ENCODE results near the gene LHPP.

The LHPP gene

DNA sequence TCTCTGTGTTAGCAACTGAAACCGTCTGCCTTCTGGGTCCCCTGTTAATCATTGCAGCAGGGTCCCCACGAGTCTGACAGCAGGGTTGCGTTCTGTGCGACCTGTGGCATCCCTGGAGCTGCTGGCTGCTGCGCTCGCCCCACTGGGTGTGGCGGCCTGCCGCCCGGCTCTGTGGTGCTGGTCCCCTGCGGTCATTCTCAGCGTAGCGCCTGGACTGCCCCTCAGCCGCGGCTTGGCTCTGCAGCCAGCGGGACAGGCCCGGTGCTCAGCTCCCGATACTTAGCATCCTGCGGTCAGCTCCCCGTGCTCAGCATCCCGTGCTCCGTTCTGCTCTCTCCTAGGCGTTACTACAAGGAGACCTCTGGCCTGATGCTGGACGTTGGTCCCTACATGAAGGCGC is 35.0 kb downstream of the LHPP start:
- no peak for DNase-seq (ENCODE audit: low spot score)

DNA sequence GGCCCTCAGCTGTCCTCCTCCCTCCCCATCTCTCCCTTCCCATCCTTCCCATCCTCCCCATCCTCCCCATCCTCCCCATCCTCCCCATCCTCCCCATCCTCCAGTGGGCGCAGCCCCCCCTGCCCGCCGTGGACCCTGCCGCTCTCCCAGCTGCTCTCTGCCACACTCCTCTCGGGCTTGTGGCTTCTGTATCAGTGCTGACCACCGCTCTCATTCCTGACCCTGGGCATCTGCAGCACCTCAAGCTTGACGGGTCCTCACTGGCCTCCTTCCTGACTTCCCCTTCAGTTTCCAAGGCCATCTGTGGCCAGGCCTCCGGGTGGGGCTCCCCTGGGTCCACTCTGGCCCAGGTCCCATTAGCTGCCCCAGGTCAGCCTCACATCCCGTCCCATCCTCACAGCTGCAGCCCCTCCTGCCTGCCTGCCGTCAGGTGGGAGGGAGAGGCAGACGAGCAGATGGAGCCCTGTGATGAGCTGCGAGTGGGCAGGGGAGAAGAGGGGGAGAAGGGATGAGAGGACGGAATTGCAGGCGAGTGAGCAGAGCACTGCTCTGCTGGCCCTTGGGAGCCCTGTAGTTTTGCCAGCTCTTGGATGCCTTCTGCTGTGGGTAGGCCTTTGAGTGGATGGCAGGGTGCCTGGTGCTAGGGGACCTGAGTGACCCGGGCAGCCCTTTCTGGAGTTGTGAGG is 35.7 kb downstream of the LHPP start:
- DNase-seq (ENCODE audit: low spot score) = no peak

DNA sequence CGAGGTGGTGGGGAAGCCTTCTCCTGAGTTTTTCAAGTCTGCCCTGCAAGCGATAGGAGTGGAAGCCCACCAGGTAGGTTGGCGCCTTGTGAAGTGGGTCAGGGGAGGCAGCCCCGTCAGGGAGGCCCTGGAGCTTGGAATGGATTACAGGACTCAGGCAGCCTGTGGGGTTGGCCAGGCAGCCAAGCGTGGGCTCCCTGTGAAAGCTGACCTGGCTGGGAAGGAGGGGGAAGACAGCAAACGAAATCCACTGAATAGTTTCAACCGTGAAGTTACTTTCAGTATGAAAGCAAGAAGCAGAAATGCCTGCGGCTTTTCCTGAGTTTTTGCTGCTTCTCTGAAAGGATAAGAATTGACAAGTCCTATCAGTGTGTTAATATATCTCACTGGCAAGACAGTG is 36.4 kb downstream of the LHPP start:
- no peak for DNase-seq (ENCODE audit: low spot score)

DNA sequence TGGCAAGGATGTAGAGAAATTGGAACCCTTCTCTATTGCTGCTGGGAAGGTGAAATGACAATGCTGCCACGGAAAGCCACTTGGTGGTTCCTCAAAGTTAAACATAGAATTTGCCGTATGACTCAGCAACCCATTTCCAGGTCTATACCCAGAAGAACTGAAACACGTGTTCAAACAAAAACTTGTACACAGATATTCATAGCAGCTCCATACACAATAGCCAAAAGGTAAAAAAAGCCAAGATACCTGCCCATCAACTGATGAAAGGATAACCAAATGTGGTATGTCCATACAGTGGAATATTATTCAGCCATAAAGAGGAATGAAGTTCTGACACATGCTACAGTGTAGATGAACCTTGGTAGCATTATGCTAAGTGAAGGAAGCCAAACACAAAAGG is 39.1 kb downstream of the LHPP start:
- no peak for DNase-seq (ENCODE audit: low spot score)

DNA sequence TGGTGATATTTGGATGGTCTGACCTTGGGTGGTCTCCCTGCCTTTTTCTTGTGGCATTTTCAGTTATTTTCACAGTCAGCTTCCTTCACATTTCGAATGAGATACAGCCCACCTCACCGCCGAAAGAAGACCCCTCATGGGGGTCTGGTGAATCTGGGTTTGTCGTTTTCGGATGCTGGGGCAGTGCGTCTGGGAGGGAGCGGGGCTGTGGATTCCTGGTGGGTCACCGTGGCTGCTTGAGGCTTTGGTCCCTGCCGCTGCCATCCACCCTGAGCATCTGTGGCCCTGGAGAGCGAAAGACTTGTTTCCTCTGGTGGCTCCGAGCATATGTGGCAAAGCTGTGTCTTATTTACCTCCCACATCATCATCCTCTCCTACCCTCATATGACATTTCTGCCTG is 43.1 kb downstream of the LHPP start:
- DNase-seq (ENCODE audit: low spot score) = no peak

DNA sequence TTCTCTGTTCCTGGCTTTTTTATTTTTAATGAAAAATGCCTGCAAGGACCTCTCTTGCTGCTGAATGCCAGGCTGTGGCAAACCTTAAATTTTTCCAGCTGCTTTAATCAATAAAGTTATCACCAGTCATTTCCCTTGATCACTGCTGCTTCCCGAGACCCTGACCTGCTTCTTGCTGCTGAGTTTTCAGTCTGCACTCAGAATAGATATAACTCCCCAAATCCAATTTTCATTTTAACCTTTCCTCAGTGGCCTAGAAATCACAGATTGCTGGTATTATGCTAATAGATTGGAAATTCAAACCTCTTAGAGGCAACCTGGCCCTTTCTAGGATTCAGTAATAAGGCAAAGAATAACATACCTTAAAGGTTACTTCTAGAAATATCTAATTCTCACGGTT is 43.7 kb downstream of the LHPP start:
- no peak for DNase-seq (ENCODE audit: low spot score)

DNA sequence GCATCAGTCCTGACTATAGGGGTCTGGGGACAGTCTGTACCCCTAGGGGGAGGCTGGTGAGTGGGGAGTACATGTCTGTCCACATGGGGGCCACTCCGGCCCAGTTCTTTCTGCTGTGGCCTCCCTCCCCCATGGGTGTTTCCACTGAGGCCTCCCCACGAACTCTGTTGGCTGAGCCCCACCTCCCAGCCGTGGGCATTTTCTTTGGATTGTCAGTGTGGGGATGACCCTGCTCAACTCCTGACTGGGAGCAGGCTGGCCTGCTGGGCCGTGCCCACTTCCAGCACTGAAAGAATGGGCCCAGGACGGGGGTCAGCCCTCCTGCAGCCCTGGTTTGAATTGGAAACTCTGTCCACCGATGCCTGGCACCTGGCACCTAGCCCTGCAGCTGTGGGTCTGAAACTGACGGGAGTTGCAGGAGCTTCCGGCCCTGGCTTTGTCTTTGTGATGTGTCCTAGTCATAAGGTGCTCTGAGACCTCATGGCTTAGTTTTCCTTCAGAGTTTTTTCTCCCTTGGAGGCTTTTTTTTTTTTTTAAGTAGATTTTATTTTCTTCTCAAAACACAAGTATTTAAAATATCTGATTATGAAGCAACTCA is 46.5 kb downstream of the LHPP start:
- DNase-seq (ENCODE audit: low spot score) = no peak

DNA sequence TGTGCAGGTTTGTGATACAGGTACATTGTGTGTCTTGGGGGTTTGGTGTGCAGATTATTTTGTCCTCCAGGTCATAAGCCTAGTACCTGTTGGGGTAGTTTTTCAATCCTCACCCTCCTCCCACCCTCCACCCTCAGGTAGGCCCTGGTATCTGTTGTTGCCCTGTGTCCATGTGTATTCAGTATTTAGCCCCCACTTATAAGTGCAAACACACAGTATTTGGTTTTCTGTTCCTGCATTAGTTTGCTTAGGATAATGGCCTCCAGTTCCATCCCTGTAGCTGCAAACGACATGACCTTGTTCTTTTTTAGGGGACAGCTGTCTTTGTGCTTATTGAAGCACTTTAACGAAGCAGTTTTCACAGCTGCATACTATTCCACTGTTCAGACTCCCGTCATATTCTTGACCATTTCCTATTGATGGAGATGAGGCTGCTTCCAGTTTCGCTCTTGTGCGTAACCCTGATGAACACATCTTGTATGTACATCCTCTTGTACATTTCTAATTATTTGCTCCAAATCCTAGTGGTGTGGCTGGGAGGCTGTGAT is 47.4 kb downstream of the LHPP start:
- DNase-seq (ENCODE audit: low spot score) = no peak

DNA sequence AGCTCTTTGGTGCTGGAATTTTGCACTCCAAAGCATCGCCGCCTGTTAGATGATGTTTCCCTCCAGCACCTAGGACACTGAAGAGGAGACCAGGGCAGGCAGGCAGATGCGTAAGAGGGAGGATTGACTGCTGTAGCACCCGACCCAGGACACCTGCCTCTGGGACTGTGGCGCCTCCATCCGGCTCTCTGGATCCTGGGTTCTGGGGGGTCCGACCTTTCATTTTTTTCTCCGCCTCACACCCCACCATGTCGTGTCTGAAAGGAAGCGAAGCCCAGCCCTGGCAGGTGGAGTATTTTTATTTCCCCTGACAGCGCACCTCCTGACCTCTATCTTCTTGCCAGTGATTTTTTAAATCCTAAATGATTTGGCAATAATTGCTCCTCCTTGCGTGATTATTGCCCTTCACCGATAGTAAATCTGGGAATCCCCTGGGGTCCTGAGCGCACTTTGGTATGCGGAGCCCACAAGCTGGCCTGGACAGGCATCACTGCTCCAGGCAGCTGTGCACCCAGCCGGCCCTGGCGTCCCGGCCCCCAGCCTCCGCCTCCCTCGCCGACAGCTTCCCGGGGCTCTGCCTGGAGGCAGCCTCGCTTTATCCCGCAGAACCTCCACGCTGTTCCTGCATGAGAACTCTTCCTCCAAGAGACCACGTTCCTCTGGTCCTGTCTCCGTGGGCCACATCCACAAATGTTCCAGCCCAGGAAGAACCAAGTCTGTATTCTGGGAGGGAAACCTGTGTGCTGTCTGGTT is 48.4 kb downstream of the LHPP start:
- DNase-seq (ENCODE audit: low spot score) = no peak

DNA sequence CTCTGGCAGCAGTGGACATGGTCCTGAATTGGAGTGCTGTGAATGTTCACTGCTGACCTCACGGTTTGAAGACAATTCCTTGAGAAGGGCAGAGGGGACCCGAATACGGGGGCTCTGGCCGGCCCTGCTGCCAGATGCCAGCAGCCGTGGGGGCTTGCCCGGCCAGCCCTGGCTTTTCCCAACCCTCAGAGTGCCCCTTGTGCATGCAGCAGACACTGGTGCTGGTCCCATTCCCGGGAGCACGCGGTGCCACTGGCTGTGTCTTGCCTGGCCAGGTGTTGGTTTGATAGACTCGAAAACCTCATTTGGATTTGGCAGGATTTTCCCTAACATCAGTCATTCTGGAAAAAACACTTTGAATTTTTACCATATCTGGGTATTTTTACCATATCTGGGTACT is 49.1 kb downstream of the LHPP start:
- no peak for DNase-seq (ENCODE audit: low spot score)

DNA sequence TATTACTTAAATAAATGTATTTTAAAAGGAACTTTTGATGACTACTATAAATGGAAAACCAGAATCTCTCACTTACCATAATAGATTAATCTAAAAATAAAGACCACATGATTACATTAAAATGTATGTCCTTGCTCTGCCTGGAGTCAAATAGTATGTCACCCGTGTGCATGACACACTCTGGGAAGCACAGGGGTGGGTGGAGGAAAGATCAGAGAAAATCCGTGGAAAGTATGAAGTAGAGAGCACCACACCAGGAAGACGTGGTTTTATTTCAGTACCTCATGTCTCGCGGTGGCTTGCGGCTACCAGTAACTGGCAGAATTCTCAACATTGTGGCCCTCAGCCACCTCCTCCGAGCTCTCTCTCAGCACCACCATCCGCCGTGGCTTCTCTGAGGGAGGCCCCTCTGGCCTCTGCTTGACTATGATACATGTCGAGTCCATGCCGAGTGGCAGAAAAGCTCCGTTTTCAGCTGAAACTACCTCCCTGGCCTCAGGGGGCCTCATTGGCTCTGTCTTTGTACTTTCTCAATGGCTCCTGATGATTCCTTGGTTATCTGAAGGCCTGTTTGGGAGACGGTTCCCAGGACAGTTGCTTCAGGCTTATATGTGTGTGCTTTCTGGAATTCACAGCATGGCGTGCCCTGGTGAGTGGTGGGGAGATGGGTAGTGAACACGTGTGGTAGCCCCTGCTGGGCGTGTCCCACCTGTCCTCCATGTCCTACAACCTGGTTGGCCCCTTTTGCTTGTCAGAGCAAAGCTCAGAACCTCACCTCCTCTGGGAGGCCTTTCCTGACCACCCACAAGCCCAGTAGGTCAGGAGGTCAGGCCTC is 49.8 kb downstream of the LHPP start:
- DNase-seq (ENCODE audit: low spot score) = no peak

DNA sequence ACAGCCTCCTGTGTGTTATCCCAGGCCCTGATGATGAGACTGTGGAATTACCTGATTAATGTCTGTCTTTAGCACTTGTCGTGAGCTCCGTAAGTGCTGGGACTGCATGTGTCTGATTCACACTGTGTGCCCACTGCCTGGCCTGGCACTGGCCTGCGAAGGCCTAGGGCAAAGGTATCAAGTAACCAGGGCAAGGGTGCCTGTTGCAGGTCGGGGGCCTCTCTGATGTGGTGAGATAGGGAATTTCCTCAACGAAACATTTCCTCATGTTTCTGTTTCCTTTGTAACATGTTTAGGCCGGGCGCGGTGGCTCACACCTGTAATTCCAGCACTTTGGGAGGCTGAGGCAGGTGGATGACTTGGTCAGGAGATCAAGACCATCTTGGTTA is 50.4 kb downstream of the LHPP start:
- no peak for DNase-seq (ENCODE audit: low spot score)

DNA sequence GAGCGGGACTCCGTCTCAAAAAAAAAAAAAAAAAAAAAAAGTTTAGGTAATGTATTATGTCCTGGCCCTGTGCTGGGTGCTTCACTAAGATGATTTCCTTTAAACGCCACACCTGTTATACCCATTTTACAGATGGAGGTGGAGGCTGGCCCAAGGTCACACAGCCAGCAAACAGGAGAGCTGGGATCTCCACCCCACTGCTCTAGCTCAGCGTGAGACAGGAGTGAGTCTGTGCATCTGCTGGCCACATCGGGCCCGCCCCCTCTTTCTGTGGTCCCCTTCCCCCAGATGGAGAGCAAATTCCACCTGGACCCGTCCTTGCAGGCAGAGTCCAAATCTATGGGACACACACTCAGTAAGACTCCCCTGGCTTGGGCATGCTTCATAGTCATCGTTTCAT is 51.0 kb downstream of the LHPP start:
- no peak for DNase-seq (ENCODE audit: low spot score)

DNA sequence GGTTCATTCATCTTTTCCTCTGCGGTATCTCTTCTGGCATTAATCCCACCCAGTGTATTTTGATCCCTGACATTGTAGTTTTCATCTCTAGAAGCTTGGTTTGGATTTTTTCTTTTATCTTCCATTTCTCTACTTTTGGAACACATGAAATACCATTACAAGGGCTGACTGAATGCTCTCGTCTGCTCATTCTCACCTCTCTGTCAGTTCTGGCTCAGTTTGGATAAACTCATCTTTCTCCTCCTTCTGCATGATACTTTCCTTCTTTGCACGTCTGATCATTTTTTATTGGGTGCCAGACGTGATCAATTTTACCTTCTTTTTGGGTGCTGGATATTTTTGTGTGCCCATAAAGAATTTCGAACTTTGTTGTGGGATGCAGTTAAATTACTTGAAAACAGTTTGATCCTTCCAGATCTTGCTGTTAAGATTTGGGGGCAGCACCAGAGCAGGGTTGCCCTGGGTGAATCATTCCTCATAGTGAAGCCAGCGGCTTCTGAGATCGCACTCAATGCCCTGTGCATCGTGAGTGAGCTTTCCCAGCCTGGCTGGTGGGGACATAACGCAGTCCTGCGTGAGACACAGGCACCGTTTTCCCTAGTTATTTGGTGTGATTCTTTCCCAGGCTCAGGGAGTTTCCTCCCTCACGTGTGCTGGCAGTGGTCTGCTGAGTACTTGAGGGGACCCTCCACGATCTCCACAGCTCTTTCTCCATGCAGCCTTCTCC is 53.8 kb downstream of the LHPP start:
- no peak for DNase-seq (ENCODE audit: low spot score)

DNA sequence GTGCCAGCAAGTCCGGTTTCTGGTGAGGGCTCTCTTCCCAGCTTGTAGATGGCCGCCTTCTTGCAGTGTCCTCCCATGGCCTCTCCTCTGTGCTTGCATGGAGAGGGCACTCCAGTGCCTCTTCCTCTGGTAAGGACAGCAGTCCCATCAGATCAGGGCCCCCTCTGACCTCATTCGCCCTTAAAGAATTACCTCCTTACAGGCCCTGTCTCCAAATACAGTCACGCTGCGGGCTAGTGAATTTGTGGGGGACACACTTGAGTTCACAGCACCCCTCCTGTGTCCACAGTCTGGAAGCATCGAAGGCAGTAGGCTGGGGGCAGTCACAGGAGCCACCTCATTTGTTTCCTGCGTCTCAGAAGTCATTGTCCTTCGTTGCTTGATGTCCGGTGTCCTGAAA is 54.6 kb downstream of the LHPP start:
- DNase-seq (ENCODE audit: low spot score) = no peak

DNA sequence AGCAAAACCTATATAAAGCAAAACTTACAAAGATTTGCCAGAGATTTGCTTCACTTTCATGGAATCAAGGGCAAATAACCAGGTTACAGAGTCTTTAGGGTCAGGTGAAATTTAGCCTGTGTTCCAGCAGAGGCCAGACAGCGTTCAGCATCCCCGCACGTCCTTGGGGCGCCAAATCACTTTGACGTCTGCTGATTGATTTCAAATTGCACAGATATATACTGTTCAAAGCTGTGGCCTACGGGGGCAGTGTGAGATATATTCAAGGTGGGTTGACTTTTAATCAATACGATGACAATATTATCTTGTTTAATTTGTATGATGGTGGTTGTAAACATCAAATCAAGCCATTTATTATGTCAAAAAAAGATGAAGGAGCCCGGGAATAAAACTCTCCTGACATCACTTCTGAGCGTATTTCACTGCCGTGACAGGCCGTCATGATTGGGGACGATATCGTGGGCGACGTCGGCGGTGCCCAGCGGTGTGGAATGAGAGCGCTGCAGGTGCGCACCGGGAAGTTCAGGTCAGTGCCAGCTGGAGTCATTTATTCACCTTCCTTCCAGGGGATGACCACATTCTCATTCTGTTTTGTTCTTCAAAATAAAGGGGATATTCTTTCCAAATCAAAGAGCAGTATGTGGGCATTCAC is 55.2 kb downstream of the LHPP start:
- no peak for DNase-seq (ENCODE audit: low spot score)

DNA sequence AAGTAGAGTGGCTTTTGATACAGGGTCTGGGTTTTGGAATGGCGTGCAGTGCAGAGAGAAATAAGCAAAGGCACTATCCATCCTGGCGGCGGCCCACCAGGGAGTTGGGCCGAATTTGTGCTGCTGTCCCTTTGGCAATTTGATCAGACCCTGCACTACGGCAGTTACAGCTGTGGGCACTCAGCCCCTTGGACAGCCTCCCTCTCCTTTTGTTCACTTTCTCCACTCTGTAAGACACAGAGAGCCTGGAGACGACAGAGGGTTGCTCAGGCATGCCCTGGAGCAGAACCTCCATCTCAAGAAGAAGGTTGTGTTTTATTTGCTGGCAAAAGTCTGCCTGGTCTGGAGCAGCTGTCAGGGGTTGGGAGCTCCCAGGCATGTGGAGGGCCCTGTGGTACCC is 55.8 kb downstream of the LHPP start:
- DNase-seq (ENCODE audit: low spot score) = no peak

DNA sequence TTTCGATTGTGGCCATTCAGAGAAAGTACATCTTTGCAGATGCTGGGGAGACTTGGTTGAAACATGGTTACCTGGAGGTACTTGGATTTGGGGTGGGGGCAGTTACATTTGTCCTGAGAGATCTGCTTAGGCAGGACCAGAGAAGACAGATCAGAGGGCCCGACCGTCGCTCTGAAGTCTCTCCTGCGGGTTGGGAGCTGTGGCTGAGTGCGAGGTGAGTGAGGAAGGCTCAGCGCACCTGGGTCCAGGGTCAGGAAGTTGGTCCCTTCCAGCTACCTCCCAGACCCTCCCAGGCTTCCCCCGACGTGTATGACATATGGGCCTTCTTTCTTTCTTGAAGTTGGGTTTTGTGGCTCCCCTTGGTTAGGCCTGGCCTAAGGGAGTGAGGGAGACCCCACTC is 56.3 kb downstream of the LHPP start:
- no peak for DNase-seq (ENCODE audit: low spot score)

DNA sequence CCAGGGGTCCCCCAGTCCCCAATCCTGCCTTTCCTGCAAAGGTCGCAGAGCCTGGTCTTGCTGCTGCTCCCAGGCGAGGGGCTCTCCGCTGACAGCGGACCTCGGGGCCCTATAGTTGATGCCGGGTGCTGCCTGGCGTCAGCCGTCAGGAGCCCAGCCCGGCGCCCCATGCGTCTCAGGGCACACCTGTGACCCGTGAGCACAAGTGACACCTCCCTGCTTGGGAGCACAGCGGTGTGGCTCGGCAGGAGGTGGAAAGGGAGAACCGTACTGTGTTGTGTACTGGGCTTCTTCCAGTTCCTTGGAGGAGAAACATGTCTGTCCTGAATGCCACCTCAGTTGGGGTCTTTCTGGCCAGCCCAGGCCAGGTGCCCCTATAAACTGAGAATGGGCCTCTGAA is 56.7 kb downstream of the LHPP start:
- no peak for DNase-seq (ENCODE audit: low spot score)

DNA sequence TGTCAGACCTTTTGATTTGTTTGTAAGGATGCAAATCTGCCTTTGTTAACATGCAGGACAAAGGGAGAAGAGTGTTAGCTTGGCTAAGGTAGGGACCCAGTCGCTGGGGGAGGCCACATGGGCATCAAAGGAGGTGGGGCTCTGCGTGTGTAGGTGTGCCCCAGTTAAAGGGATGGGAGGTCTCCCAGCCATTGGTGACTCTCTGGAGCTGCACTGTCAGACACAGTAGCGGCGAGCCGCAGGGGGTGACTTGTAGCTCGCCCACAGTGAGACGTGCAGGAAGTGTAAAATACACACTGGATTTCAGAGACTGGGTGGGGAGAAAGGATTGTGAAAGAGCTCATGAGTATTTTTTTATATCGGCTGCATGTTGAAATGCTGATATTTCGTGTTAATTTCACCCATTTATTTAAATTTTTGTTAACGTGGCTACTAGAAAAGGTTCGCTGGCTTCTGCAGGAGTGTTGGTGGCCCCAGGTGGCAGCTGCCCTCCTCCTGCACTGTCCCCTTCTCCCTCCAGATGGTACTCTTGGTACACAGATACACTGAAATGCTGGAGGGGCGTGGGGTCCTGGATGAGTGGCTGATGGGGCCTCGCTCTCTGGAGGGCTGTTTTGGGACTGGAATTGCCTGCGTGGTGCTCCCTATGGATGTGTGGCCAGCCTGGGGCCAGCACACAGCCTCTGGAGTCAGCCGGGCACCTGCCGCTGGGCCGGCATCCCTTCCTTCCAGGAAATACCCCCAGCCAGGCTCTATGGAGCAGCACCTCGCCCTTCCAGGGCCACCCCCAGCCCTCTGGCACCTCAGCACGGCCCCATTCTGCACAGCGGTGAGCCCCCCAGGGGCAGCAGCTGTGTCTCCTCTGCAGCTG is 59.2 kb downstream of the LHPP start:
- no peak for DNase-seq (ENCODE audit: low spot score)
